Measurements from ENCODE around the gene PAQR5. TPM values are rescaled to one million over a fixed set of nuclear protein-coding genes. Genes with fewer than 3 reads are reported as not detected.
"Not testable (repeated sequence)": the region's sequence is repeated elsewhere in the genome, so short reads cannot be mapped to it uniquely, and the experiment has no call there.

The PAQR5 gene
- total RNA-seq, 2 experiments from 2014 or later = not detected

DNA sequence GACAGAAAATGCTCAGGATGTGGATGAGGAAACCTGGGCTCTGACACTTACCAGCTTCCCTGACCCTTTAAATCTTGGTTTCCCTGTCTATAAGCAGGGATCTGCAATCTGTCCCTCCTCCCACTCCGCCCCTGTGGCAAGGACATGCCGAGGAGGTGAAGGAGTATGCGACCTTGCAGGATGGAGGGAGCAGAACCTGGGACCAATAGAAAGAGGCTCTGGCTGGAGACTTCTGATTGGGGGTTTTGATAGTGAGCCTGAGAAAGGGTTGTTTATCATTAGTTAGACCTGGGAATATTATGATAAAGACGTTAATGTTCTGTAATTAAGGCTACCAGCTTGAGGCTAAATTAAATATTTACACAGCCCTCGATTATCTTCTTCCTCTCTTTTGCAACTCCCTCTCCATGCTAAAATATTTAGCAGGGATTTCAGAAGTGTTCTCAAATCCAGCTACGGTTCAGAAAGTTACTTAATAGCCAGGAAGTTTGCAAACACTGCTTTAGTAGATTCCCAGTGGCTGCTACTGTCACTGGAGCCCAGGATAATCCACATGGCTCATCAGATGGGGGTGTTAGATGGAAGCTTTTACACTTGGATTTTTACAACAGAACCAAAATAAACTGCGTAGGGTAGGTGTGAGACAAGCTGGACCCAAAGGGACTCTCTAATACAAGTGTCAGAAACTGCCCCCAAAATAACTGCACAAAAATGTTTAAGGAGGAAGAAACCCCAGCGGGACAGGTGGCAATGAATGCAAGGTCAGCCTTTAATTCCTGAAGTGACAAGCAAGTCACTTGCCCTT is 9.2 kb upstream of the PAQR5 start:
- ATAC-seq (ENCODE audit: poor library complexity) (no peak), DNase-seq (no peak)
- H3K27me3 ChIP-seq (ENCODE audit: control insufficient read depth in 1 of 2, insufficient read depth in 2 of 2, low read length in 2 of 2) = no peaks in the 10 kb centered on the region
- H3K4me3 ChIP-seq (ENCODE audit: low read length) = no peak overlapping the region
- no peak overlapping the region for H3K27ac ChIP-seq (ENCODE audit: low read depth in 1 of 2, low read length in 2 of 2)
- H3K4me3 Mint-ChIP-seq = no peak overlapping the region
- no peak overlapping the region for H3K27ac Mint-ChIP-seq
- no peaks in the 10 kb centered on the region for H3K4me1 ChIP-seq (ENCODE audit: insufficient read depth, low read length)
- H3K27me3 Mint-ChIP-seq = no peaks in the 10 kb centered on the region
- intact Hi-C loops (cut with DNase I, micrococcal nuclease) = no loop called here
- H3K9me3 ChIP-seq (ENCODE audit: control insufficient read depth in 1 of 2, insufficient read depth in 1 of 2, low read length in 2 of 2) = no peaks in the 10 kb centered on the region
- no peaks in the 10 kb centered on the region for H3K9me3 Mint-ChIP-seq
- H3K36me3 Mint-ChIP-seq (ENCODE audit: low read depth) = no peaks in the 10 kb centered on the region
- no peaks in the 10 kb centered on the region for H3K36me3 ChIP-seq (ENCODE audit: insufficient read depth, low read length)
- ChIA-PET CTCF (no interaction called here), POLR2A (no interaction called here)
- no peaks in the 10 kb centered on the region for H3K4me1 Mint-ChIP-seq (ENCODE audit: low read depth)
- TF ChIP-seq, protein P1, sequence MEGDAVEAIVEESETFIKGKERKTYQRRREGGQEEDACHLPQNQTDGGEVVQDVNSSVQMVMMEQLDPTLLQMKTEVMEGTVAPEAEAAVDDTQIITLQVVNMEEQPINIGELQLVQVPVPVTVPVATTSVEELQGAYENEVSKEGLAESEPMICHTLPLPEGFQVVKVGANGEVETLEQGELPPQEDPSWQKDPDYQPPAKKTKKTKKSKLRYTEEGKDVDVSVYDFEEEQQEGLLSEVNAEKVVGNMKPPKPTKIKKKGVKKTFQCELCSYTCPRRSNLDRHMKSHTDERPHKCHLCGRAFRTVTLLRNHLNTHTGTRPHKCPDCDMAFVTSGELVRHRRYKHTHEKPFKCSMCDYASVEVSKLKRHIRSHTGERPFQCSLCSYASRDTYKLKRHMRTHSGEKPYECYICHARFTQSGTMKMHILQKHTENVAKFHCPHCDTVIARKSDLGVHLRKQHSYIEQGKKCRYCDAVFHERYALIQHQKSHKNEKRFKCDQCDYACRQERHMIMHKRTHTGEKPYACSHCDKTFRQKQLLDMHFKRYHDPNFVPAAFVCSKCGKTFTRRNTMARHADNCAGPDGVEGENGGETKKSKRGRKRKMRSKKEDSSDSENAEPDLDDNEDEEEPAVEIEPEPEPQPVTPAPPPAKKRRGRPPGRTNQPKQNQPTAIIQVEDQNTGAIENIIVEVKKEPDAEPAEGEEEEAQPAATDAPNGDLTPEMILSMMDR (IDR thresholded peaks at IDR 0.05) = no peak

DNA sequence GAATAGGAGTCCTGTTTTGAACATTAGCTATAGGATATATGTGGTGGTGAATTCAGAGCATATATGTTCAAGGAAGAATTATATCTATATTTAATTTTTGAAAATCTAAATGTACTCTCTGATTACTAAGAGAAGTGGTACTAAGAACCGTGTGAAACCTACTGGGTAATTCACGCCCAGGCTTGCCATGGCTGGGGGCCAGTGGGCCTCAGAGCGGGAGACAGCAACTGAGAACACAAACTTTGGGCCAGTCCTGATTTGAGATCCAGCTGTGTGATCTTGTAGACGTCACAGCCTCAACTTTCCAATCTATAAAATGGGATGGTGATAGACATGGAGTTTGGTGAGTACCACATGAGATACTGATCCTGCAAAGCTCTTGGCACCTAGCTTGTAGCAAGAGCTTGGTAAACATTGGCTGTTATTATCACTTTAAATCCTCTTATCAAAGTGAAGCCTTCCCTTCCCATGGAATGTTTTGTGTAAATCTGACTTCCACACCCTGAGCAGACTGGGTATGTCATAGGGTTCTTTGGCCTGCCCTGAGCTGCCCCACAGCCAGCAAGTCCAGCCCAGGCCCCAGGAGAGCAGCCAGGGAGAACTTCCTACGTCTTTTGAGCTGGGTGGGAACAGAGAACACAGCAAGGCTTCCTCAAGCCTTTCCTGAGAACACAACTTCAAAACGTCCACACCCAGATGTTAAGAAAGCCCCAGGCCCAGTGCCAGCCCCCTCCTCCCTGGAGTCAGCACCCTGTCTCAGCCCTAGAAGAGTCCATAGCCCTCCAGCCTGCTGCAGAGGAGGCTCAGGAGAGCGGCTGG is 8.2 kb upstream of the PAQR5 start:
- Histone ChIP-seq H3K27me3 (ENCODE audit: control insufficient read depth in 1 of 2, insufficient read depth in 2 of 2, low read length in 2 of 2) (no peaks in the 10 kb centered on the region), H3K4me3 (ENCODE audit: low read length) (no peak overlapping the region), H3K9me3 (ENCODE audit: control insufficient read depth in 1 of 2, insufficient read depth in 1 of 2, low read length in 2 of 2) (no peaks in the 10 kb centered on the region), H3K4me1 (ENCODE audit: insufficient read depth, low read length) (no peaks in the 10 kb centered on the region), H3K27ac (ENCODE audit: low read depth in 1 of 2, low read length in 2 of 2) (no peak overlapping the region), H3K36me3 (ENCODE audit: insufficient read depth, low read length) (no peaks in the 10 kb centered on the region)
- Mint-ChIP-seq H3K27ac (no peak overlapping the region), H3K27me3 (peaks cover 8% of the 10 kb centered on the region), H3K36me3 (ENCODE audit: low read depth) (no peaks in the 10 kb centered on the region), H3K4me3 (no peak overlapping the region), H3K4me1 (ENCODE audit: low read depth) (no peaks in the 10 kb centered on the region), H3K9me3 (no peaks in the 10 kb centered on the region)
- CTCF ChIA-PET = no interaction called here
- DNase-seq (no peak), ATAC-seq (ENCODE audit: poor library complexity) (no peak)
- intact Hi-C loops (cut with DNase I, micrococcal nuclease) = no loop called here
- TF ChIP-seq, protein P1 (IDR thresholded peaks at IDR 0.05) = no peak
- POLR2A ChIA-PET = no interaction called here

DNA sequence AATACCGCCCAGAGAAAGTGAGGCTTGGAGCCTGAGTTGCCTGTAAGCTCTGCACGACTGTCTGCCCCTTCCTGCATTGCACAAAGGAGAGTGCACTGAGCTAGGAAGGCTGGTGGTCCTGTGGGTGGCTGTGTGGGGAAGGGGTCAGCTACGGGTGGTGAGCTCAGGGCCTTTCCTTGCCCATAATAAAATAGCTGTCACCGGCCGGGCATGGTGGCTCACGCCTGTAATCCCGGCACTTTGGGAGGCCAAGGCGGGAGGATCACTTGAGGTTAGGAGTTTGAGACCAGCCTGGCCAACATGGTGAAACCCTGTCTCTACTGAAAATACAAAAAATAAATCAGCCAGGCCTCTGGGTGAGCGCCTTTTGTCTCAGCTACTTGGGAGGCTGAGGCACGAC is 7.1 kb upstream of the PAQR5 start:
- intact Hi-C loops (cut with DNase I, micrococcal nuclease); H3K4me3 Mint-ChIP-seq; H3K4me3 ChIP-seq (ENCODE audit: low read length); H3K36me3 ChIP-seq (ENCODE audit: insufficient read depth, low read length); H3K4me1 ChIP-seq (ENCODE audit: insufficient read depth, low read length); ATAC-seq (ENCODE audit: poor library complexity); H3K9me3 Mint-ChIP-seq; H3K9me3 ChIP-seq (ENCODE audit: control insufficient read depth in 1 of 2, insufficient read depth in 1 of 2, low read length in 2 of 2); H3K4me1 Mint-ChIP-seq (ENCODE audit: low read depth); CTCF ChIA-PET; DNase-seq; POLR2A ChIA-PET; H3K27ac ChIP-seq (ENCODE audit: low read depth in 1 of 2, low read length in 2 of 2); H3K36me3 Mint-ChIP-seq (ENCODE audit: low read depth); H3K27me3 ChIP-seq (ENCODE audit: control insufficient read depth in 1 of 2, insufficient read depth in 2 of 2, low read length in 2 of 2); H3K27ac Mint-ChIP-seq: not testable (repeated sequence)
- H3K27me3 Mint-ChIP-seq = peaks cover 18% of the 10 kb centered on the region

Data from CD4-positive, alpha-beta T cell (primary cell).